ENCODE results near the gene NUDT19.
"Not testable (repeated sequence)": the region's sequence is repeated elsewhere in the genome, so short reads cannot be mapped to it uniquely, and the experiment has no call there.

Gene NUDT19

GRCh38 chr19:32691291-32691951 lies at the start of gene NUDT19:
NUDT19 (plus strand) TSS chr19:32691821; CDS start chr19:32691961, 140 bp downstream.
- peak; percentile 83 for DNase-seq

GRCh38 chr19:32642771-32643170 lies 48.9 kb upstream of the NUDT19 start:
- peak; percentile 74 for DNase-seq

GRCh38 chr19:32646556-32646955 lies 45.1 kb upstream of the NUDT19 start:
- DNase-seq, result no peak

GRCh38 chr19:32647361-32647760 lies 44.3 kb upstream of the NUDT19 start:
- DNase-seq, result no peak

GRCh38 chr19:32649751-32650150 lies 41.9 kb upstream of the NUDT19 start:
- DNase-seq, result no peak

- DNase-seq, result no peak
These were observed 41.0 kb upstream of the NUDT19 start for GRCh38 chr19:32650671-32651070.

GRCh38 chr19:32651729-32652140 lies 39.9 kb upstream of the NUDT19 start:
- no peak for DNase-seq

GRCh38 chr19:32652331-32652730 lies 39.3 kb upstream of the NUDT19 start:
- not testable (repeated sequence) for DNase-seq

- DNase-seq, result no peak
These were observed 38.6 kb upstream of the NUDT19 start for GRCh38 chr19:32652894-32653598.

- DNase-seq, result no peak
These were observed 38.1 kb upstream of the NUDT19 start for GRCh38 chr19:32653599-32653915.

- not testable (repeated sequence) for DNase-seq
These were observed 35.2 kb upstream of the NUDT19 start for GRCh38 chr19:32656379-32656778.

- no peak for DNase-seq
These were observed 33.5 kb upstream of the NUDT19 start for GRCh38 chr19:32658075-32658474.

- no peak for DNase-seq
These were observed 33.1 kb upstream of the NUDT19 start for GRCh38 chr19:32658527-32658926.

- DNase-seq, result no peak
These were observed 30.3 kb upstream of the NUDT19 start for GRCh38 chr19:32661318-32661717.

GRCh38 chr19:32662186-32662585 lies 29.4 kb upstream of the NUDT19 start:
- peak; percentile 13 for DNase-seq

GRCh38 chr19:32666084-32666483 lies 25.5 kb upstream of the NUDT19 start:
- DNase-seq, result no peak

- DNase-seq, result no peak
These were observed 22.3 kb upstream of the NUDT19 start for GRCh38 chr19:32669310-32669709.

- DNase-seq, result no peak
These were observed 19.6 kb upstream of the NUDT19 start for GRCh38 chr19:32671883-32672593.

GRCh38 chr19:32672841-32673240 lies 18.8 kb upstream of the NUDT19 start:
- no peak for DNase-seq

GRCh38 chr19:32673573-32673972 lies 18.0 kb upstream of the NUDT19 start:
- no peak for DNase-seq

- peak; percentile 14 for DNase-seq
These were observed 17.3 kb upstream of the NUDT19 start for GRCh38 chr19:32674153-32674930.

- peak; percentile 99 for DNase-seq
These were observed 16.5 kb upstream of the NUDT19 start, which contains the start of gene ANKRD27 for GRCh38 chr19:32674931-32675719. ANKRD27 (minus strand) TSS chr19:32675180; CDS start chr19:32659015, 16,165 bp downstream.
